Chondrocyte (in vitro differentiated cells): ENCODE data around the gene PSD2. TPM values are rescaled to one million over a fixed set of nuclear protein-coding genes. Genes with fewer than 3 reads are reported as not detected.

ENCODE experiments used
- DNase-seq: peaks from one replicate; pipeline ENCODE4 v3.0.0; 2021; ENCODE audit warnings: mixed read lengths, low spot score
- H3K27ac Mint-ChIP-seq: one replicate; pipeline ENCODE4 v1.8.0; 2021; ENCODE audit warnings: mild to moderate bottlenecking, moderate library complexity, mixed read lengths; ENCODE audit not compliant: unreplicated experiment
- H3K27me3 Mint-ChIP-seq: 2 replicates; pipeline ENCODE4 v1.8.0; 2021; ENCODE audit warnings: low read depth, mixed read lengths
- H3K36me3 Mint-ChIP-seq: 2 replicates; pipeline ENCODE4 v1.8.0; 2021; ENCODE audit warnings: low read depth, mixed read lengths
- H3K4me1 Mint-ChIP-seq: 2 replicates; pipeline ENCODE4 v1.8.0; 2021; ENCODE audit warnings: low read depth, mild to moderate bottlenecking, mixed read lengths
- H3K4me3 Mint-ChIP-seq: one replicate; pipeline ENCODE4 v1.8.0; 2021; ENCODE audit warnings: mild to moderate bottlenecking, moderate library complexity, mixed read lengths; ENCODE audit not compliant: unreplicated experiment
- H3K9me3 Mint-ChIP-seq: 2 replicates; pipeline ENCODE4 v1.8.0; 2021; ENCODE audit warnings: low read depth, mixed read lengths
- total RNA-seq: library from RNA; stranded (reverse); gene quantifications from 3 replicates; pipeline ENCODE4 v1.2.1, GENCODE V29; 2021
- TF ChIP-seq, protein P1 (sequence below): fragments of 200-600 bp; sonication (generic); IDR thresholded peaks from 2 replicates; pipeline ENCODE4 v1.5.0; 2021; ENCODE audit warnings: antibody characterized with exemption, mild to moderate bottlenecking, moderate library complexity

Gene PSD2
- total RNA-seq, 1 donor from 2014 or later: 0.47 TPM

DNA sequence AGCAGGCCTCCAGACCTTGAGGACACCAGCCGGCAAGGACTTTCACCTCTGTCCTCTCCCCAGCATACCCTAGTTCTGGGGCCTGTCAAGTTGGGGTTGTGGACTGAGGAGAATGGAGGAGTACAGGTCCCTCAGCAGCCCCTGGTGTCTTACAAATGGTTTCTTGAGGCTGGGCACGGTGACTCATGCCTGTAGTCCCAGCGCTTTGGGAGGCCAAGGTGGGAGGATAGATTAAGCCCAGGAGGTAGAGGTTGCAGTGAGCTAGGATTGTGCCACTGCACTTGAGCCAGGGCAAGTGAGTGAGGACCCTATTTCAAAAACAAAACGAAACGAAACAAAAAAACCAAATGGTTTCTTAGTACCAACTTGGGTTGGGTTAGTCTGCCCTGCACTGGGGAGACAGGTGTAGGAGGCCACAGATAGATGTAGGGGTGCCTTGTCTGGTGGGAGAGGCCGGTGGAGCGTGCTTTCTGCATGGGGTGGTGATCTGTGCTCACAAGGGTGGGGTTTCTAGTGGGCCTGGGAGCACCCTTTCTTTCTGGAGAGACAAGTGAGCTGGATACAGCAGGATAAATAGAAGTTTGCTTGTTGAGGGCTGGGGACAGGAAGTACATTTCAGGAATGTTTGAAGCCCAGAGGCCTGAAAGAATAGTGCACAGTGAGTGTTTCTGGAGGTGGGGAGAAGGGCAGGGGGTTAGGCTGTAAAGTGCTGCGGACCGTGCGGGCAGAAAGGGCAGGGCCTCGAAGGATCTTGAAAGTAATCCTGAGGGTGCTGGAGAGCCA is 37.7 kb upstream of the PSD2 start:
- TF ChIP-seq, protein P1, sequence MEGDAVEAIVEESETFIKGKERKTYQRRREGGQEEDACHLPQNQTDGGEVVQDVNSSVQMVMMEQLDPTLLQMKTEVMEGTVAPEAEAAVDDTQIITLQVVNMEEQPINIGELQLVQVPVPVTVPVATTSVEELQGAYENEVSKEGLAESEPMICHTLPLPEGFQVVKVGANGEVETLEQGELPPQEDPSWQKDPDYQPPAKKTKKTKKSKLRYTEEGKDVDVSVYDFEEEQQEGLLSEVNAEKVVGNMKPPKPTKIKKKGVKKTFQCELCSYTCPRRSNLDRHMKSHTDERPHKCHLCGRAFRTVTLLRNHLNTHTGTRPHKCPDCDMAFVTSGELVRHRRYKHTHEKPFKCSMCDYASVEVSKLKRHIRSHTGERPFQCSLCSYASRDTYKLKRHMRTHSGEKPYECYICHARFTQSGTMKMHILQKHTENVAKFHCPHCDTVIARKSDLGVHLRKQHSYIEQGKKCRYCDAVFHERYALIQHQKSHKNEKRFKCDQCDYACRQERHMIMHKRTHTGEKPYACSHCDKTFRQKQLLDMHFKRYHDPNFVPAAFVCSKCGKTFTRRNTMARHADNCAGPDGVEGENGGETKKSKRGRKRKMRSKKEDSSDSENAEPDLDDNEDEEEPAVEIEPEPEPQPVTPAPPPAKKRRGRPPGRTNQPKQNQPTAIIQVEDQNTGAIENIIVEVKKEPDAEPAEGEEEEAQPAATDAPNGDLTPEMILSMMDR: no peak
- DNase-seq: no peak
- Mint-ChIP-seq H3K36me3 (no peaks in the 10 kb centered on the region), H3K4me3 (no peak overlapping the region), H3K4me1 (peaks cover 24% of the 10 kb centered on the region), H3K27ac (peak overlapping the region; percentile 60), H3K9me3 (no peaks in the 10 kb centered on the region), H3K27me3 (peaks cover 7% of the 10 kb centered on the region)

DNA sequence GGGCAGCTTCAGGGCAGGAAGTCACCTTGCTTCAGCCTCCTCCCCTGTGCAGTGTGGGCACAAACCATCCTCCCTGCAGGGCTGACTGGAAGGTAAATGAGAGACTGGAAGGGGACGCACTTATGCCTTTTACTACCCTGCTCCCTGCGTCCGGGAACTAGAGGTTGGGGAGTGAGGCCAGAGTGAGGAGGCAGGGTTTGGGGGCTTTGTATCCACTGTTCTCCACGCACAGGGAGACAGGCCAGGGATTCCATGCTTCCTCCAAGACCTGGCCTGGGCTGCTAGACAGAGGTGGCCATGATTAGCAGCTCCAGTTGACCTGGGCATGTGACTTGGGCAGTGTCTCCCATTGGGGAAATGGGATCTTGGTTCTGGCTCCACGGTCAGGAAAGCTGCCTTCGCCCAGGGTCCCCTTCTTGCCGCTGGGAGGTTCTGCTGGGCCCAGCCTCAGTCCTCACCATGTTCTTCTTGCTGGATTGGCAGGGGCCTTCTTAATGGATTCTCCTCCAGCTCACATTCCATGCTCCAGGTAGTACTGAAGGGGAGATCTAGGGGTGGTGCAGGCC is 37.0 kb upstream of the PSD2 start:
- TF ChIP-seq, protein P1: no peak
- H3K36me3 Mint-ChIP-seq: no peaks in the 10 kb centered on the region
- peaks cover 7% of the 10 kb centered on the region for H3K27me3 Mint-ChIP-seq
- peak overlapping the region; percentile 60 for H3K27ac Mint-ChIP-seq
- no peak for DNase-seq
- H3K4me3 Mint-ChIP-seq: no peak overlapping the region
- H3K4me1 Mint-ChIP-seq: peaks cover 20% of the 10 kb centered on the region
- no peaks in the 10 kb centered on the region for H3K9me3 Mint-ChIP-seq

DNA sequence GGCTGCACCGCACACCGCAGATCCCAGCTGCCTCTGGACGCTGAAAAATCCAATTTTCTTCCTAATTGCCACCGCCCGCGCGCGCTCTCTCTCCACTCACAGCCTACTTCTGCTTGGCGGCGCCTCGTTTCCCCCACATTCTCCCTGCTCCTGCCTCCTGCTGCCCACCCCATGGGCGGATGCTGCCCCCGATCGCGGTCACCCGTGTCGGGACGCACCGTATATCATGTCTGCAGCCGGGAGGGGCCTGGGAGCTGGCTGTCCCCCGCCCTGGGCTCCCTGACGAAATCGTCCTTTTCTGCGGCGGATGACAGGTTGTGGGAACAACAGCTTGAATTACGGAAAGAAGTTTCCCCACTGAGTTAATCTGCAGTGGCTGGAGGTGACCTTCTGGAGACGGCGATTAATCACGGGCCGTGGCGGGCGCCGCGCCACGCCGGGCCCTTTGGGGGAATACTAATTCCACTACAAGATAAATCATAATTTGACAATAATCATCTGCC is 36.3 kb upstream of the PSD2 start:
- peaks cover 7% of the 10 kb centered on the region for H3K27me3 Mint-ChIP-seq
- no peak overlapping the region for H3K4me3 Mint-ChIP-seq
- H3K4me1 Mint-ChIP-seq: peaks cover 25% of the 10 kb centered on the region
- H3K36me3 Mint-ChIP-seq: no peaks in the 10 kb centered on the region
- DNase-seq: no peak
- H3K27ac Mint-ChIP-seq: no peak overlapping the region
- TF ChIP-seq, protein P1: no peak
- no peaks in the 10 kb centered on the region for H3K9me3 Mint-ChIP-seq

DNA sequence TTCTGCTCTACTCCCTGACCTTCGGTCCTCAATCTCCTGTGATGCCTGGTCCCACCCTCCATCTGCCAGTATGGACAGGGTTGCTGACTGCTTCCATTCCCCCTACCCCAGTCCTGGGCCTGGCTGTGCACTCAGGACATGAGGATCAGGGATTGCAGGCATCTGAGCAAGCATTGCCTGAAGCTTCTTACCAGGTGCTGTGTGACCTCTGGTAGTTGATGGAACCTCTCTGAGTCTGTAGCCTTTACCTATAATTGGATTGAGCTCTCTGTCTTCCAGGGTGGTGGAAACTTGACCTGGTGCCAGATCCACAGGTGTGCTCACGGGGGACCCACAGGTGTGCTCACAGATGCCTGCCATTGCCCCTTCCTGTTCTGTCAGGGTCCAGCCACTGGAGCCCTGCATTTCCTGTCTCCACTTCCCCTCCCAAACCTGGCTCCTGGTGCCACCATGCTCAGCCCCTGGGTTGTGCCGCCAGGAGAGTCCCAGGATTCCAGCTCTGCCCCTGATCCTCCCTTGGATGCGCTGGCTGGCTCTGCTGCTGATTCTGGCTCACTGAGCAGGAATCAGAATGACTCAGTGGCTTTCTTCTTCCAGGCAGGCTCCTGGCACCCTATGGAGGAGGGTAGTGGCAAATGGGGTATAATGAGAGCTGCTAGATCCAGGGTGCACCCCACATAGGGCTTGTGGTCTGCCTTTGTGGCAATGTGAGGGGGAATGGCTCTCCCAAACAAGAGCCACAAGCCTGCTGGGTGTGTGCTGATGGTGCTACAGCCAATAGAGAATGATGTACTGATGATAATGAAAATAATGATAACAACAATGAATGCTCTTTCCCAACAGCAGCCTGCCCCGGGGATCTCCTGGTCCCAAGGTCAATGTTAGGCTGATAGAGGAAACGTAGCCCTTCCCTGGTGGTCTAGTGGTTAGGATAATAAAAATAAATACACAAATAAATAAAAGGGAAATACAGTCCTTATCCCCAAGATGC is 35.2 kb upstream of the PSD2 start:
- Mint-ChIP-seq H3K4me1 (peaks cover 29% of the 10 kb centered on the region), H3K27me3 (peaks cover 4% of the 10 kb centered on the region), H3K9me3 (no peaks in the 10 kb centered on the region), H3K27ac (peak overlapping the region; percentile 54), H3K4me3 (no peak overlapping the region), H3K36me3 (no peaks in the 10 kb centered on the region)
- TF ChIP-seq, protein P1: no peak
- DNase-seq: no peak

DNA sequence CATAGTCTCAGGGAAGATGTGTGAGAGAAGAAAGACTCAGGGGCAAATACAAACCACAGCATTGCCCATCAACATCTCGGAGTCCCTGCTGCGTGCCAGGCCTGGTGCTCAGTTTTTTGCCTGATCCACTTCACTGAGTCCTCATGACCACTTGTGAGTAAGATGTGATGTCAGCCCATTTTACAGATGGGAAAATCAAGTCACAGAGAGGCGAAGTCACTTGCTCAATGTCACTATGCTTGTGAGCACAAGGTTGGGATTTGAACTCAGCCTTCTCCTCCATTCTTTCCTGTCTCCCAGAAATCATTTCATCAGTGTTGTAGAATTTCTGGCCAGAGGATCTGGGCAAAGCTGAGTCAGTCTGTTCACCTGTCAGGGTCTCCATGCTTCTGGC is 34.6 kb upstream of the PSD2 start:
- no peak overlapping the region for H3K27ac Mint-ChIP-seq
- no peaks in the 10 kb centered on the region for H3K9me3 Mint-ChIP-seq
- H3K36me3 Mint-ChIP-seq: no peaks in the 10 kb centered on the region
- no peaks in the 10 kb centered on the region for H3K27me3 Mint-ChIP-seq
- peaks cover 30% of the 10 kb centered on the region for H3K4me1 Mint-ChIP-seq
- TF ChIP-seq, protein P1: no peak
- no peak overlapping the region for H3K4me3 Mint-ChIP-seq
- DNase-seq: no peak
